Activated naive CD4-positive, alpha-beta T cell treated with anti-CD3 and anti-CD28 coated beads, Interleukin-2, amount 50 U/mL, for 72 hours (primary cell): ENCODE results near the gene NCAN. TPM values are rescaled to one million over a fixed set of nuclear protein-coding genes. Genes with fewer than 3 reads are reported as not detected.
A peak's percentile ranks its signal among the peaks of the same experiment; 100 is the strongest.
"Not testable (repeated sequence)": the region's sequence is repeated elsewhere in the genome, so short reads cannot be mapped to it uniquely, and the experiment has no call there.

Experiments used
- ATAC-seq, 2 donors: fragments of 150-1000 bp; cut with Tn5 transposase; 2 replicates each; pipeline ENCODE4 v1.10.0; 2021; ENCODE audit warnings: mild to moderate bottlenecking in 2 of 2, moderate library complexity in 2 of 2
- DNase-seq, 2 donors: peaks; one replicate each; pipeline ENCODE4 v3.0.0; 2021 to 2022; ENCODE audit warnings: low spot score in 2 of 2
- H3K27ac Mint-ChIP-seq, 2 donors: one replicate each; pipeline ENCODE4 v1.8.0; 2022; ENCODE audit warnings: mild to moderate bottlenecking in 2 of 2, mixed read lengths in 2 of 2
- H3K36me3 Mint-ChIP-seq, 2 donors: one replicate each; pipeline ENCODE4 v1.8.0; 2022; ENCODE audit warnings: mixed read lengths in 2 of 2
- H3K9me3 Mint-ChIP-seq, 2 donors: one replicate each; pipeline ENCODE4 v1.8.0; 2022; ENCODE audit warnings: mixed read lengths in 2 of 2
- total RNA-seq, 2 donors: library from RNA; stranded (reverse); gene quantifications; one replicate each; pipeline ENCODE4 v1.2.3, GENCODE V29; 2022

NCAN gene
- total RNA-seq: not detected

GRCh38 chr19:19211499-19212420 is at the start of gene NCAN:
Gene NCAN, plus strand, starts transcription at chr19:19211958. Its CDS starts 4,996 bp downstream, at chr19:19216954.
- no peak for DNase-seq
- H3K9me3 Mint-ChIP-seq: peaks cover 0 to 11% of the 10 kb centered on the region in 2 donors
- no peak for ATAC-seq
- no peak within 1 kb of the TSS for H3K27ac Mint-ChIP-seq
- peaks cover 0 to 5% of the 10 kb centered on the region in 2 donors for H3K36me3 Mint-ChIP-seq

- Mint-ChIP-seq H3K9me3 (no peaks in the 10 kb centered on the region), H3K27ac (no peak overlapping the region), H3K36me3 (no peaks in the 10 kb centered on the region)
- ATAC-seq: no peak
- no peak for DNase-seq
Observed at GRCh38 chr19:19162495-19162894, 49.3 kb upstream of the NCAN start.

GRCh38 chr19:19165396-19165795 is 46.4 kb upstream of the NCAN start:
- no peak for DNase-seq
- no peak overlapping the region for H3K27ac Mint-ChIP-seq
- H3K36me3 Mint-ChIP-seq: no peaks in the 10 kb centered on the region
- ATAC-seq: no peak
- H3K9me3 Mint-ChIP-seq: no peaks in the 10 kb centered on the region

- Mint-ChIP-seq H3K27ac (no peak overlapping the region), H3K36me3 (no peaks in the 10 kb centered on the region), H3K9me3 (no peaks in the 10 kb centered on the region)
- ATAC-seq (no peak), DNase-seq (no peak)
Observed at GRCh38 chr19:19167612-19168011, 44.1 kb upstream of the NCAN start.

GRCh38 chr19:19169236-19170052 is 42.3 kb upstream of the NCAN start:
- Mint-ChIP-seq H3K27ac (no peak overlapping the region), H3K36me3 (no peaks in the 10 kb centered on the region), H3K9me3 (no peaks in the 10 kb centered on the region)
- ATAC-seq: no peak
- no peak for DNase-seq

DNA sequence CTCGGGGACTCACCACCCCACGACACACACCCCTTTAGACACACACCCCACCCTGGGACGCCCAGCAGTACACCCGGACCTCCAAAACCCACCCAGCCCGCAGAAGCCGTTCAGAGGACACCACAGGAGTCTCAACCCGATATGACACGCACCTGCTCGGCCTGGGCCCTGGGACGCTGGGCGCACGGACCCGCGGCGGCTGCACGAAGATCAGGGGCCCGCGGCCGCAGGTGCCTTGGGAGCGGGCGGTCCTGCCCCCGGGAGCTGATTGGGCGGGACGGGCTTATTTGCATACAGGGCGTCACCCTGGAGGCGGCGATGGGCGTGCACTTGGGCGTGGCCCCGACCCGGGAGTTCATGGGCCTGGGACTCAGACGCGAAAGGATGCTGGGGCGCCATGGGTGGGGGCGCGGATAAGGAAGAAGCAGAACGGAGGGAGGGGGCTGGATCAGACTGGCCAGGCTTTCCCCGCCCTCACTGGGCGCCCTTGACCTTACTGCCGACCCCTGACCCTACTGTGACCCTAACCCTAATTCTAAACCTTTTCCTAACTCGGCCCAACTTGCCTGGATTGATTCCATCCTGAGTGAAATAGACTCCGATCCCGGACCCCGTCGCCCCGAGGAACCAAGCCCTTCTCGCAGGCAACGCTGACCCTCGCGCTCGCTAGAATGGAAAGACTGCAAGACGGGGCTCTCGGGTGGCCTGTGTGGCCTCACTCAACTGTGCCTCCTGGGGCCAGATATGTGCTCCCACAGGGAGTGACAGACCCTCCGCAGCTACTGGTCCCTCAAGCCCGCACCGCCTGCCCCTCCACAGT is 41.5 kb upstream of the NCAN start, which contains the start of gene MEF2B:
MEF2B (minus strand) TSS at position 211 of the 820 bp plus-strand sequence. CDS start 19,528 bp downstream, outside the sequence.
- Mint-ChIP-seq H3K9me3 (no peaks in the 10 kb centered on the region), H3K27ac (peak within 1 kb of the TSS; percentile 3 to 11), H3K36me3 (no peaks in the 10 kb centered on the region)
- peak in 1 of 2 donors; percentile 82 for DNase-seq
- peak; percentile 82 to 97 for ATAC-seq

- H3K9me3 Mint-ChIP-seq: no peaks in the 10 kb centered on the region
- DNase-seq: no peak
- no peaks in the 10 kb centered on the region for H3K36me3 Mint-ChIP-seq
- peak overlapping the region; percentile 3 to 11 for H3K27ac Mint-ChIP-seq
- ATAC-seq: no peak
Observed at GRCh38 chr19:19170873-19171672, 40.7 kb upstream of the NCAN start.

- ATAC-seq: no peak
- DNase-seq: no peak
- H3K36me3 Mint-ChIP-seq: no peaks in the 10 kb centered on the region
- no peaks in the 10 kb centered on the region for H3K9me3 Mint-ChIP-seq
- no peak overlapping the region for H3K27ac Mint-ChIP-seq
Observed at GRCh38 chr19:19171821-19172532, 39.8 kb upstream of the NCAN start.

GRCh38 chr19:19173243-19173642 is 38.5 kb upstream of the NCAN start:
- ATAC-seq, H3K27ac Mint-ChIP-seq, DNase-seq, H3K36me3 Mint-ChIP-seq, H3K9me3 Mint-ChIP-seq: not testable (repeated sequence)

GRCh38 chr19:19176950-19177349 is 34.8 kb upstream of the NCAN start:
- H3K9me3 Mint-ChIP-seq: no peaks in the 10 kb centered on the region
- H3K36me3 Mint-ChIP-seq: peaks cover 0 to 6% of the 10 kb centered on the region in 2 donors
- peak overlapping the region; percentile 36 to 57 for H3K27ac Mint-ChIP-seq
- no peak for ATAC-seq
- DNase-seq: no peak

- ATAC-seq (peak in 1 of 2 donors; percentile 25), DNase-seq (no peak)
- peak overlapping the region in 1 of 2 donors; percentile 52 for H3K27ac Mint-ChIP-seq
- H3K9me3 Mint-ChIP-seq: no peaks in the 10 kb centered on the region
- peaks cover 0 to 6% of the 10 kb centered on the region in 2 donors for H3K36me3 Mint-ChIP-seq
Observed at GRCh38 chr19:19179548-19180441, 32.0 kb upstream of the NCAN start.

GRCh38 chr19:19181488-19181998 is 30.2 kb upstream of the NCAN start:
- Mint-ChIP-seq H3K9me3 (no peaks in the 10 kb centered on the region), H3K27ac (no peak overlapping the region), H3K36me3 (peaks cover 6 to 12% of the 10 kb centered on the region in 2 donors)
- no peak for DNase-seq
- no peak for ATAC-seq

DNA sequence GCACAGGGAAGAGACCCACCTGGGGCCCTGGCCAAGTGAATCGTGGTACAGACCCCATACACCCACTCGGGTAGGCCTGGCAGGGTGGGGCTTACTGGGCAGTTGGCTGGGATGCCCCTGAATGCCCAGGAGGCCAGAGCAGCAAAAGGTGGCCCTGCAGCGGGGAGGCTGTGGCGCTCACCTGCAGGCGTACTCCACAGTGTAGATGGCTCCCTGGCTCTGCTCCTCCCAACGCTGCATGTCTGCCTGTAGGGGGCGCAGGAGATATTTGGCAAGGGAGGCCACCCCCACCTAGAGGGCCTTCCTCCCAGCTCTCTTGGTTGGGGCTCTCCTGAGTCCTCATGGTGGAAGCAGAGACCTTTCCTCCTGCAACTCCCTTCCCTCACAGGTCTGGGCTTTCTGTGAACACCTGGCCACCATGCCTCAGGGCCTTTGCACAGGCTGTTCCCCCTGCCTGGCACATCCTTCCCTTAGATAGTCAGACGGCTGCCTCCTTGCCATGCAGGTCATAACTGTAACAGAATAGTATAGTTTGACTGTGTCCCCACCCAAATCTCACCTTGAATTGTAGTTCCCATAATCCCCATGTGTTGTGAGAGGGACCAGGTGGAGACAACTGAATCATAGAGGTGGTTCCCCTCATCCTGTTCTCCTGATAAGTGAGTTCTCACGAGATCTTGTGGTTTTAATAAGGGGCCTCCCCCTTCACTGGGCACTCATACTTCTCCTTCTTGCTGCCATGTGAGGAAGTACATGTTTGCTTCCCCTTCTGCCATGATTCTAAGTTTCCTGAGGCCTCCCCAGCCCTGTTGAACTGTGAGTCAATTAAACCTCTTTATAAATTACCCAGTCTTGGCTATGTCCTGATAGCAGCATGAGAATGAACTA is 25.7 kb upstream of the NCAN start:
- peak; percentile 73 to 74 for DNase-seq
- ATAC-seq: peak; percentile 92 to 95
- H3K36me3 Mint-ChIP-seq: peaks cover 18 to 20% of the 10 kb centered on the region in 2 donors
- H3K9me3 Mint-ChIP-seq: no peaks in the 10 kb centered on the region
- H3K27ac Mint-ChIP-seq: peak overlapping the region; percentile 44 to 70
